PC-3 (cell line): ENCODE measurements around the gene CERS1.

ENCODE experiments used
- EZH2 ChIP-seq: fragments of 300-600 bp; sonication (generic); IDR thresholded peaks from one replicate; pipeline ENCODE4 v1.6.1; 2017; ENCODE audit warnings: antibody characterized with exemption, mild to moderate bottlenecking, low read length; ENCODE audit not compliant: unreplicated experiment
- EZH2phosphoT487 ChIP-seq: fragments of 300-600 bp; sonication (generic); IDR thresholded peaks from 2 replicates; pipeline ENCODE4 v1.6.1; 2018; ENCODE audit warnings: mild to moderate bottlenecking, antibody characterized with exemption, low read length, borderline replicate concordance
- TF ChIP-seq, protein P1 (sequence below): fragments of 300-600 bp; sonication (generic); conservative IDR thresholded peaks from 2 replicates; pipeline ENCODE4 v1.5.1; 2017; ENCODE audit warnings: antibody characterized with exemption, low read depth, mild to moderate bottlenecking, low read length

DNA sequence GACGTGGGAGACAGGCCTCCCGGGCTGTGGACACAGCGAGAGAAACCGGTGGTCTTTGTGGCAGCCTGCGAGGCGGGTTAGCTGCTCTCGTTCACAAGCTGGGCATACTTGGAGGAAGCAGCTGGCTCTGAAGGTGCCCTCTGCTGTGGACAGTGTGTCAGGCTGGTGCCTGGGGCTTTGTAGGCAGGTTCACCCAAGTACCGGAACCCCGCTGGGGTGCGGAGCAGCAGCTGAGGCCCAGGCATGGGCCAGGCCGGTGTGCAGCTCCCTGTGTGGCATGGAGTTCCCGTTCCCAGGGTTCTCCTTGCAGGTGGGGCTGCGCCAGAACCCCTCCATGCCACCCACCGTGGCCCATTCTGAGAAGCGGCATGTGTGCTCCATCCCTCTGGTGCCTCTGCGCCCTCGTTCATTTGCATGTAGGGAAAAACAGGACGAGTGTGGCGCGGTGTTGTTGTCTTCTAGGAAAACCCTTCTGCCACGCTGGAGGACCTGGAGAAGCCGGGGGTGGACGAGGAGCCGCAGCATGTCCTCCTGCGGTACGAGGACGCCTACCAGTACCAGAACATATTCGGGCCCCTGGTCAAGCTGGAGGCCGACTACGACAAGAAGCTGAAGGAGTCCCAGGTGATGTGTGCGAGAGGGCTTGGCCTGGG lies 44.2 kb downstream of the CERS1 start:
- TF ChIP-seq, protein P1, sequence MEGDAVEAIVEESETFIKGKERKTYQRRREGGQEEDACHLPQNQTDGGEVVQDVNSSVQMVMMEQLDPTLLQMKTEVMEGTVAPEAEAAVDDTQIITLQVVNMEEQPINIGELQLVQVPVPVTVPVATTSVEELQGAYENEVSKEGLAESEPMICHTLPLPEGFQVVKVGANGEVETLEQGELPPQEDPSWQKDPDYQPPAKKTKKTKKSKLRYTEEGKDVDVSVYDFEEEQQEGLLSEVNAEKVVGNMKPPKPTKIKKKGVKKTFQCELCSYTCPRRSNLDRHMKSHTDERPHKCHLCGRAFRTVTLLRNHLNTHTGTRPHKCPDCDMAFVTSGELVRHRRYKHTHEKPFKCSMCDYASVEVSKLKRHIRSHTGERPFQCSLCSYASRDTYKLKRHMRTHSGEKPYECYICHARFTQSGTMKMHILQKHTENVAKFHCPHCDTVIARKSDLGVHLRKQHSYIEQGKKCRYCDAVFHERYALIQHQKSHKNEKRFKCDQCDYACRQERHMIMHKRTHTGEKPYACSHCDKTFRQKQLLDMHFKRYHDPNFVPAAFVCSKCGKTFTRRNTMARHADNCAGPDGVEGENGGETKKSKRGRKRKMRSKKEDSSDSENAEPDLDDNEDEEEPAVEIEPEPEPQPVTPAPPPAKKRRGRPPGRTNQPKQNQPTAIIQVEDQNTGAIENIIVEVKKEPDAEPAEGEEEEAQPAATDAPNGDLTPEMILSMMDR: no peak
- no peak for TF ChIP-seq EZH2phosphoT487
- TF ChIP-seq EZH2: no peak
